NCI-H446 (cell line): ENCODE data around the gene OR2F1.

Experiments
- DNase-seq, 2 experiments: peaks; one replicate each; lab custom pipeline; 2025; lab: John Stamatoyannopoulos, UW

OR2F1 gene

GRCh38 chr7:143954135-143954534, 509 bp upstream of the OR2F1 start:
- DNase-seq = no peak

GRCh38 chr7:143958781-143959180, 4.1 kb downstream of the OR2F1 start:
- DNase-seq = no peak

GRCh38 chr7:143960813-143961610, 6.4 kb downstream of the OR2F1 start:
- no peak for DNase-seq

- no peak for DNase-seq
These were observed 10.6 kb downstream of the OR2F1 start for GRCh38 chr7:143965280-143965679.

GRCh38 chr7:143967398-143967797, 12.8 kb downstream of the OR2F1 start:
- DNase-seq = no peak

- DNase-seq = no peak
These were observed 19.3 kb downstream of the OR2F1 start for GRCh38 chr7:143973870-143974416.

GRCh38 chr7:143974459-143974858, 19.8 kb downstream of the OR2F1 start:
- no peak for DNase-seq

GRCh38 chr7:143975617-143976016, 21.0 kb downstream of the OR2F1 start:
- no peak for DNase-seq

- no peak for DNase-seq
These were observed 23.9 kb downstream of the OR2F1 start for GRCh38 chr7:143978585-143978984.

- no peak for DNase-seq
These were observed 24.7 kb downstream of the OR2F1 start for GRCh38 chr7:143979359-143979758.

GRCh38 chr7:143979998-143980397, 25.4 kb downstream of the OR2F1 start:
- no peak for DNase-seq

- DNase-seq = no peak
These were observed 26.3 kb downstream of the OR2F1 start for GRCh38 chr7:143980746-143981510.

- no peak for DNase-seq
These were observed 29.3 kb downstream of the OR2F1 start for GRCh38 chr7:143983960-143984359.

GRCh38 chr7:143987513-143987912, 32.9 kb downstream of the OR2F1 start:
- no peak for DNase-seq

- no peak for DNase-seq
These were observed 34.5 kb downstream of the OR2F1 start for GRCh38 chr7:143988976-143989745.

- no peak for DNase-seq
These were observed 38.0 kb downstream of the OR2F1 start for GRCh38 chr7:143992670-143993069.

GRCh38 chr7:143993924-143994323, 39.3 kb downstream of the OR2F1 start:
- DNase-seq = no peak

- DNase-seq = no peak
These were observed 45.4 kb downstream of the OR2F1 start, which contains the start of gene OR6B1 for GRCh38 chr7:144000020-144000419. Gene OR6B1, plus strand, starts transcription at chr7:144000320. Its CDS starts 3,677 bp downstream, at chr7:144003997.

GRCh38 chr7:144001543-144001942, 46.9 kb downstream of the OR2F1 start:
- no peak for DNase-seq

GRCh38 chr7:144004703-144005102, 50.1 kb downstream of the OR2F1 start:
- DNase-seq = no peak

- DNase-seq = no peak
These were observed 51.5 kb downstream of the OR2F1 start for GRCh38 chr7:144006029-144006691.

GRCh38 chr7:144006692-144007042, 52.0 kb downstream of the OR2F1 start:
- no peak for DNase-seq
